Tibial nerve (tissue), 4 donors: ENCODE results near the gene TM9SF2. TPM values are rescaled to one million over a fixed set of nuclear protein-coding genes. Genes with fewer than 3 reads are reported as not detected.

Experiments used
- DNase-seq, 2 donors: peaks; one replicate each; pipeline ENCODE4 v3.0.0-alpha.2; 2019; ENCODE audit warnings: low spot score in 2 of 2
- H3K27ac ChIP-seq, 4 donors: fragments of 200-600 bp; sonication (generic) in 3 of 4; one replicate each; pipeline ENCODE4 v1.5.1; 2017 to 2019; ENCODE audit warnings: mild to moderate bottlenecking in 1 of 4
- H3K27me3 ChIP-seq, 2 donors: fragments of 200-600 bp; sonication (generic) in 1 of 2; one replicate each; pipeline versions ENCODE4 v1.5.1 to v1.6.0; 2017 to 2019
- H3K36me3 ChIP-seq, 3 donors: fragments of 200-600 bp; sonication (generic); one replicate each; pipeline ENCODE4 v1.5.1; 2018 to 2019
- H3K4me1 ChIP-seq, 4 donors: fragments of 200-600 bp; sonication (generic) in 3 of 4; one replicate each; pipeline ENCODE4 v1.5.1; 2017 to 2019
- H3K4me3 ChIP-seq, 4 donors: fragments of 200-600 bp; sonication (generic) in 3 of 4; one replicate each; pipeline ENCODE4 v1.5.1; 2017 to 2019; ENCODE audit warnings: mild to moderate bottlenecking in 1 of 4, moderate library complexity in 1 of 4
- H3K9me3 ChIP-seq, 4 donors: fragments of 200-600 bp; sonication (generic) in 3 of 4; one replicate each; pipeline ENCODE4 v1.5.1; 2017 to 2019
- EP300 ChIP-seq, 2 donors: sonication (generic); formaldehyde crosslinking; IDR thresholded peaks; one replicate each; pipeline ENCODE4 v1.6.1; 2017; ENCODE audit warnings: antibody characterized with exemption in 2 of 2, mild to moderate bottlenecking in 1 of 2
- POLR2A ChIP-seq, 2 donors: fragments of 450-650 bp; IDR thresholded peaks; one replicate each; pipeline ENCODE4 v1.6.1; 2017; ENCODE audit warnings: antibody characterized with exemption in 2 of 2, mild to moderate bottlenecking in 2 of 2, moderate library complexity in 2 of 2
- WGBS, 2 donors: methylation state at CpG; one replicate each; pipeline ENCODE4 v1.1.5; 2018; 5-methylcytosine and 5-hydroxymethylcytosine counted together
- total RNA-seq, 4 donors: library from RNA; depleted of rRNA; stranded (reverse); fragments of >200 nt; gene quantifications; one replicate each; pipeline ENCODE4 v1.1.0, GENCODE V29; 2016
- TF ChIP-seq, protein P1 (sequence below), 5 experiments: fragments of 200-600 bp in 3 of 5; fragments of 450-650 bp in 2 of 5; sonication (generic) in 3 of 5; IDR thresholded peaks; one replicate each; pipeline ENCODE4 v1.5.1; 2016 to 2019; ENCODE audit warnings: antibody characterized with exemption in 5 of 5, mild to moderate bottlenecking in 3 of 5, moderate library complexity in 2 of 5

The TM9SF2 gene
- total RNA-seq, 4 donors from 2014 or later = 67.8 to 110 (median 82.7) TPM

DNA sequence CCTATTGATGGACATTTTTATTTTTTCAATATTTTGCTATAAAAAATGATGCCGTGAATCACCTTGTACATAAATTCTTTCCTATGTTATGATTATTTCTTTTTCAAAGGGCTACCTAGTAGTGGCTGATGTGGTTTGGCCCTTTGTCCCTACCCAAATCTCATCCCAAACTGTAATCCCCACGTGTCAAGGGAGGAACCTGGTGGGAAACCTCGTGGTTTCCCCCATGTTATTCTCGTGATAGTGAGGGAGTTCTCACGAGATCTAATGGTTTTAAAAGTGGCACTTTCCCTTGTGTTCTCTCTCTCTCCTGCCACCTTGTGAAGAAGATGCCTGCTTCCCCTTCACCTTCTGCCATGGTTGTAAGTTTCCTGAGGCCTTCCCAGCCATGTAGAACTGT, 94.9 kb downstream of the TM9SF2 start:
- Histone ChIP-seq H3K36me3 (no peaks in the 10 kb centered on the region), H3K27ac (no peak overlapping the region), H3K4me3 (no peak overlapping the region), H3K27me3 (no peaks in the 10 kb centered on the region), H3K9me3 (no peaks in the 10 kb centered on the region), H3K4me1 (peaks cover 0 to 2% (median 0%) of the 10 kb centered on the region in 4 donors)
- WGBS, 2 donors = 87 to 92% methylated on average over 5 of the region's 5 CpGs
- TF ChIP-seq POLR2A (IDR thresholded peaks at IDR 0.05) = no peak
- TF ChIP-seq, protein P1, sequence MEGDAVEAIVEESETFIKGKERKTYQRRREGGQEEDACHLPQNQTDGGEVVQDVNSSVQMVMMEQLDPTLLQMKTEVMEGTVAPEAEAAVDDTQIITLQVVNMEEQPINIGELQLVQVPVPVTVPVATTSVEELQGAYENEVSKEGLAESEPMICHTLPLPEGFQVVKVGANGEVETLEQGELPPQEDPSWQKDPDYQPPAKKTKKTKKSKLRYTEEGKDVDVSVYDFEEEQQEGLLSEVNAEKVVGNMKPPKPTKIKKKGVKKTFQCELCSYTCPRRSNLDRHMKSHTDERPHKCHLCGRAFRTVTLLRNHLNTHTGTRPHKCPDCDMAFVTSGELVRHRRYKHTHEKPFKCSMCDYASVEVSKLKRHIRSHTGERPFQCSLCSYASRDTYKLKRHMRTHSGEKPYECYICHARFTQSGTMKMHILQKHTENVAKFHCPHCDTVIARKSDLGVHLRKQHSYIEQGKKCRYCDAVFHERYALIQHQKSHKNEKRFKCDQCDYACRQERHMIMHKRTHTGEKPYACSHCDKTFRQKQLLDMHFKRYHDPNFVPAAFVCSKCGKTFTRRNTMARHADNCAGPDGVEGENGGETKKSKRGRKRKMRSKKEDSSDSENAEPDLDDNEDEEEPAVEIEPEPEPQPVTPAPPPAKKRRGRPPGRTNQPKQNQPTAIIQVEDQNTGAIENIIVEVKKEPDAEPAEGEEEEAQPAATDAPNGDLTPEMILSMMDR (IDR thresholded peaks at IDR 0.05) = no peak
- no peak for DNase-seq

DNA sequence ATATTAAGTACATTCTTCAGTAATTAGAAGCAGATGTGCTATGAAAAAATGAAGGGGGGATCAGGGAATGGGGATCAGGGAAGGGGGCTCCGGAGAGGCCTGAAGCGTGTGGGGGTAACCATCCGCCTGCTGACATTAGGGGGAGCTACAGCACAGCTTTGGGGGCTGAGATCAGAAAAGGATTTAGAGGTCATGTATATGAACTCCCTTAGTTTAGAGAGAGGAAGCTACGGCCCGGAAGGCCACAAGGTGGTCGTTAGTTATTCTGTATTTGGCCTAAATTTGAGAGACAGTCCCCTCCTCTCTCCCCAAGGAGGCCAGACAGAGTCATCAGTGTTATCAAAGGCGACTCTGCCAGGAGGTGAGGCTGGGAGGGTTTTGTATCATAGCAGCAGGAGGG, 99.0 kb downstream of the TM9SF2 start:
- DNase-seq = no peak
- no peak overlapping the region for H3K4me3 ChIP-seq
- H3K4me1 ChIP-seq = no peaks in the 10 kb centered on the region
- WGBS, 2 donors = 34 to 45% methylated on average over 7 of the region's 7 CpGs
- TF ChIP-seq, protein P1 (IDR thresholded peaks at IDR 0.05) = no peak
- TF ChIP-seq EP300 (IDR thresholded peaks at IDR 0.05) (no peak), POLR2A (IDR thresholded peaks at IDR 0.05) (no peak)
- H3K27ac ChIP-seq = no peak overlapping the region
- H3K9me3 ChIP-seq = no peaks in the 10 kb centered on the region
- H3K27me3 ChIP-seq = no peaks in the 10 kb centered on the region
- no peaks in the 10 kb centered on the region for H3K36me3 ChIP-seq

DNA sequence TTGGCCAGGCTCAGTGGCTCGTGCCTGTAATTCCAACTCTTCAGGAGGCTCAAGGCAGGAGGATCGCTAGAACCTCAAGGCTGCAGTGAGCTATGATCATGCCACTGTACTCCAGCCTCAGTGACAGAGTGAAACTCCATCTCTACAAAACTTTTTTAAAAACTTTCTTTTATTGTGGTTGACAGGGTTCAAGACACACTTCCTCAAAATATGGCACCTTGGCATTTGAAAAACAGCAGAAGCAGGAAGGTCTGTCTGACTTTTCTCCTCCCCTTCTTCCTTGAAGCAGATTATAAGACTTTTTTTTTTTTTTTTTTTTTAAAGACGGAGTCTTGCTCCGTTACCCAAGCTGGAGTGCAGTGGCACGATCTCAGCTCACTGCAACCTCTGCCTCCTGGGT, 100.3 kb downstream of the TM9SF2 start:
- H3K4me1 ChIP-seq = peaks cover 0 to 8% (median 3%) of the 10 kb centered on the region in 4 donors
- 75 to 90% methylated on average over 5 of the region's 5 CpGs for WGBS, 2 donors
- no peak for DNase-seq
- no peaks in the 10 kb centered on the region for H3K9me3 ChIP-seq
- no peak for TF ChIP-seq EP300 (IDR thresholded peaks at IDR 0.05)
- no peak for TF ChIP-seq POLR2A (IDR thresholded peaks at IDR 0.05)
- TF ChIP-seq, protein P1 (IDR thresholded peaks at IDR 0.05) = no peak
- H3K4me3 ChIP-seq = no peak overlapping the region
- H3K36me3 ChIP-seq = no peaks in the 10 kb centered on the region
- no peaks in the 10 kb centered on the region for H3K27me3 ChIP-seq
- H3K27ac ChIP-seq = no peak overlapping the region

DNA sequence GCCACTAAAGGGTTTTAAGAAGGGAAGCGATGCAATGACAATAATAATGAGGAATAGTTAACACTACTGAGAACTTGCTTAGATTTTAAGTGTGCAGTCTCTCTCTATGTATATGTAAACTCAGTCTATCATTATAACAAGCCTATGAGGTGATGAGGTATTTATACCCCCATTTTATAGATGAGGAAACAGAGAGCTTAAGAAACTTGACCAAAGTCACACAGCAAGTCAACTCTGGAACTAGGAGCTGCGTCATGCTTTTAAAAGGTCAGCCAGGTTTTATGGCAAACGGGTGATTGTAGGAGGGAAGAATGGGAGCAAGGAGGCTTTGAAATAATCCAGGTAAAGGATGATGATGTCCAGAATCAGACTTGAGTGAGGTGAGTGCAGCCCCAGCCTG, 103.4 kb downstream of the TM9SF2 start:
- no peak for TF ChIP-seq EP300 (IDR thresholded peaks at IDR 0.05)
- no peak for TF ChIP-seq POLR2A (IDR thresholded peaks at IDR 0.05)
- TF ChIP-seq, protein P1 (IDR thresholded peaks at IDR 0.05) = no peak
- Histone ChIP-seq H3K9me3 (no peaks in the 10 kb centered on the region), H3K27me3 (no peaks in the 10 kb centered on the region), H3K4me1 (peaks cover 0 to 8% (median 4%) of the 10 kb centered on the region in 4 donors), H3K27ac (no peak overlapping the region), H3K4me3 (no peak overlapping the region), H3K36me3 (no peaks in the 10 kb centered on the region)
- WGBS, 2 donors = 89 to 98% methylated on average over 3 of the region's 3 CpGs
- no peak for DNase-seq

DNA sequence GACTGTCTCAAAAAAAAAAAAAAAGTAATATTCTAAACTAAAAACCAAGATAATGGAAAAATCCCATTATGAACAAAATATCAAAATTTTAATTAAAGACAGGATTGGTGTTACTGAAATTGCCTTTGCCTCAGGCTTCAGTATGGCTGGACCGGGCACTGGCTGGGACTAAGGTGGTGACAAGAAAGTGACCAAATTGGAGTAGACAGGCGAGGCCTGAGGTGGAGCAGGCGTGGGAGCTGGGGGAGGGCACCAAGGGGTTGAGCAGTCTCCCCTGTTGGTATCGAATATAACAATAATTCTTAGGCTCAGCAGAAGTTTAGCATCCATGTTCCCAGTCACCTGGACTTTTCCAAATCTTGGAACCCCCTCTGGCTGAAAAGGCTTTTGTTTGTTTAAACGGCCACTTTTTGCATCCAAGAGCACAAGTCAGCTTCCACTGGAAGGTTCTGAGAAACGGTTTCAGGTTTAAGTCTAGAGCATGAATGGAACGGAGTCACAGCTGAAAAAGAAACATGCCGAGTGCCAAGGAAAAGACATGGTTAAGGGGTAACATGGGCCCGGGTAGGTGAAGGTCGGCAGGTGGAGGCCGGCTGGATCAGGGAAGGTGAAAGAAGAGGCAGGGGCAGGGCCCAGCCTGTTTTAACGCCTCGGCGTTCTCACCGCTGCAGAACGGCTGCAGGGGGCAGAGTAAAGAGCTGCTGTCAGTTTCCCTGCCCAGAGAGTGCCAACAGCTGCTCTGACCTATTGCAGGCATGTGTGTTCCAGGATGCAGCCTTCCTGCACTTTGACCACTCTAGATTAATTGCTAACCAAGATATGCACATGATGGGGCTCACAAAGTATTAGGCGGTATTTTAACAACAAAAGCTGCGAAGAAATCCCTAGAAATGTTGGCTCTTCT, 104.4 kb downstream of the TM9SF2 start:
- no peaks in the 10 kb centered on the region for H3K9me3 ChIP-seq
- peak in 1 of 2 donors; percentile 10 for DNase-seq
- no peaks in the 10 kb centered on the region for H3K27me3 ChIP-seq
- TF ChIP-seq POLR2A (IDR thresholded peaks at IDR 0.05) (no peak), EP300 (IDR thresholded peaks at IDR 0.05) (no peak)
- TF ChIP-seq, protein P1 (IDR thresholded peaks at IDR 0.05) = peak in 2 of 5 experiments; percentile 11 to 14
- peak overlapping the region; percentile 65 to 90 (median 72) for H3K4me3 ChIP-seq
- peaks cover 0 to 8% (median 4%) of the 10 kb centered on the region in 4 donors for H3K4me1 ChIP-seq
- H3K27ac ChIP-seq = peak overlapping the region; percentile 60 to 89 (median 84)
- WGBS, 2 donors = 29 to 35% methylated on average over 18 of the region's 18 CpGs
- H3K36me3 ChIP-seq = no peaks in the 10 kb centered on the region
